Lower leg skin (tissue), 3 donors: ENCODE measurements around the gene RNF13.

Experiments
- CTCF ChIP-seq, 3 donors: fragments of 450-650 bp; IDR thresholded peaks; one replicate each; pipeline ENCODE4 v1.5.1; 2016; ENCODE audit warnings: antibody characterized with exemption in 3 of 3, mild to moderate bottlenecking in 3 of 3, moderate library complexity in 2 of 3
- POLR2A ChIP-seq, 2 donors: fragments of 450-650 bp; IDR thresholded peaks; one replicate each; pipeline ENCODE4 v1.6.1; 2016 to 2017; ENCODE audit warnings: antibody characterized with exemption in 2 of 2, mild to moderate bottlenecking in 1 of 2, moderate library complexity in 1 of 2

DNA sequence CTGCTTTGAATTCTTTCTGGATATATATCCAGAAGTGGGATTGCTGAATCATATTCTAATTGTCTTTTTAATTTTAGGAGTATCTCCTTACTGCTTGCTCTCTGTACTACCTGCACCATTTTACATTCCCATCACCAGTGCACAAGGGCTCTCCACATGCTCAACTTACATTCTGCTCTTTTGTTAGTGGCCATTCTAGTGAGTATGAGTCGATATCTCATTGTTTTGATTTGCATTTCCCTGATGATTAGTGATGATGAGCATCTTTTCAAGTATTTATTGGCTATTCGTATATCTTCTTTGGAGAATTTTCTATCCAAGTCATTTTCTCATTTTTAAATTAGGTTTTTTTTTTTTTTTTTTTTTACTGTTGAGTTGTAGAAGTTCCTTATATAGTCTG lies 128.2 kb downstream of the RNF13 start:
- TF ChIP-seq CTCF (IDR thresholded peaks at IDR 0.05), result no peak
- no peak for TF ChIP-seq POLR2A (IDR thresholded peaks at IDR 0.05)
